H9 (cell line): ENCODE results near the gene FXYD1. TPM values are rescaled to one million over a fixed set of nuclear protein-coding genes. Genes with fewer than 3 reads are reported as not detected.

ENCODE experiments used
- DNase-seq: peaks from one replicate; pipeline ENCODE4 v3.0.0-alpha.2; 2017
- H2AFZ ChIP-seq: one replicate; pipeline ENCODE4 v1.6.1; 2013; ENCODE audit warnings: mild to moderate bottlenecking, low read length, control low read depth, moderate library complexity
- H2AK5ac ChIP-seq: 2 replicates; pipeline ENCODE4 v1.6.1; 2013; ENCODE audit warnings: low read length, control low read depth, mixed read lengths; ENCODE audit not compliant: insufficient read length
- H2BK120ac ChIP-seq: one replicate; pipeline ENCODE4 v1.6.1; 2013; ENCODE audit warnings: low read depth, mild to moderate bottlenecking, low read length, control low read depth, inconsistent platforms; ENCODE audit not compliant: poor library complexity, severe bottlenecking
- H2BK12ac ChIP-seq: 2 replicates; pipeline ENCODE4 v1.6.1; 2013; ENCODE audit warnings: low read length, control low read depth, mixed read lengths, low read depth; ENCODE audit not compliant: insufficient read length
- H2BK15ac ChIP-seq: 2 replicates; pipeline ENCODE4 v1.6.1; 2013; ENCODE audit warnings: low read depth, low read length, control low read depth
- H2BK20ac ChIP-seq: one replicate; pipeline ENCODE4 v1.6.1; 2013; ENCODE audit warnings: low read depth, mild to moderate bottlenecking, low read length, control low read depth, inconsistent platforms; ENCODE audit not compliant: poor library complexity, severe bottlenecking
- H2BK5ac ChIP-seq: 2 replicates; pipeline ENCODE4 v1.6.1; 2013; ENCODE audit warnings: low read length, control low read depth, mixed read lengths; ENCODE audit not compliant: insufficient read length
- H3K14ac ChIP-seq: 2 replicates; pipeline ENCODE4 v1.6.1; 2013; ENCODE audit warnings: low read length, control low read depth; ENCODE audit not compliant: insufficient read depth
- H3K18ac ChIP-seq: 2 replicates; pipeline ENCODE4 v1.6.1; 2013; ENCODE audit warnings: low read depth, mild to moderate bottlenecking, mixed read lengths, low read length, control low read depth; ENCODE audit not compliant: insufficient read length
- H3K23ac ChIP-seq: 2 replicates; pipeline ENCODE4 v1.6.1; 2013; ENCODE audit warnings: low read length, control low read depth, mixed read lengths, low read depth; ENCODE audit not compliant: insufficient read length
- H3K23me2 ChIP-seq: 2 replicates; pipeline ENCODE4 v1.6.1; 2013; ENCODE audit warnings: low read depth, mild to moderate bottlenecking, mixed read lengths, low read length, control low read depth; ENCODE audit not compliant: insufficient read length, poor library complexity, severe bottlenecking
- H3K27ac ChIP-seq: 2 replicates; pipeline ENCODE4 v1.5.1; 2013; ENCODE audit warnings: low read length, control low read depth, mixed read lengths, low read depth; ENCODE audit not compliant: insufficient read length
- H3K27me3 ChIP-seq: 2 replicates; pipeline ENCODE4 v1.6.1; 2013; ENCODE audit warnings: low read length, control low read depth, inconsistent platforms; ENCODE audit not compliant: insufficient read depth
- H3K4ac ChIP-seq: 2 replicates; pipeline ENCODE4 v1.6.1; 2013; ENCODE audit warnings: low read depth, mild to moderate bottlenecking, control low read depth, inconsistent platforms, low read length, moderate library complexity
- H3K4me1 ChIP-seq: 2 replicates; pipeline ENCODE4 v1.6.1; 2013; ENCODE audit warnings: low read length, control low read depth, inconsistent platforms; ENCODE audit not compliant: insufficient read depth
- H3K4me2 ChIP-seq: 2 replicates; pipeline ENCODE4 v1.6.1; 2013; ENCODE audit warnings: low read length, control low read depth, mixed read lengths; ENCODE audit not compliant: insufficient read length, insufficient read depth
- H3K56ac ChIP-seq: 2 replicates; pipeline ENCODE4 v1.6.1; 2013; ENCODE audit warnings: low read depth, mild to moderate bottlenecking, mixed read lengths, low read length, control low read depth; ENCODE audit not compliant: insufficient read length
- H3K79me1 ChIP-seq: 2 replicates; pipeline ENCODE4 v1.6.1; 2013; ENCODE audit warnings: low read depth, mild to moderate bottlenecking, moderate library complexity, low read length, control low read depth, inconsistent platforms; ENCODE audit not compliant: insufficient read depth, poor library complexity, severe bottlenecking
- H3K79me2 ChIP-seq: 2 replicates; pipeline ENCODE4 v1.6.1; 2013; ENCODE audit warnings: low read length, control low read depth, inconsistent platforms; ENCODE audit not compliant: insufficient read depth
- H3K9ac ChIP-seq: 2 replicates; pipeline ENCODE4 v1.6.1; 2013; ENCODE audit warnings: low read length, control low read depth, mixed read lengths; ENCODE audit not compliant: insufficient read length; ENCODE audit errors: extremely low read depth
- H3K9me3 ChIP-seq: one replicate; pipeline ENCODE4 v1.6.1; 2013; ENCODE audit warnings: low read depth, low read length, inconsistent platforms; ENCODE audit not compliant: control insufficient read depth
- H3T11ph ChIP-seq: one replicate; pipeline ENCODE4 v1.6.1; 2013; ENCODE audit warnings: mild to moderate bottlenecking, low read length, control low read depth, inconsistent platforms
- H4K20me1 ChIP-seq: one replicate; pipeline ENCODE4 v1.6.1; 2013; ENCODE audit not compliant: control insufficient read depth, insufficient read length, insufficient read depth
- H4K5ac ChIP-seq: 2 replicates; pipeline ENCODE4 v1.6.1; 2013; ENCODE audit warnings: low read depth, mild to moderate bottlenecking, mixed read lengths, low read length, control low read depth; ENCODE audit not compliant: insufficient read length
- H4K8ac ChIP-seq: replicated peaks from 2 replicates; pipeline ENCODE4 v1.6.1; 2013; ENCODE audit warnings: low read length, control low read depth, mixed read lengths, low read depth; ENCODE audit not compliant: insufficient read length
- H4K91ac ChIP-seq: 2 replicates; pipeline ENCODE4 v1.6.1; 2013; ENCODE audit warnings: low read depth, mild to moderate bottlenecking, moderate library complexity, mixed read lengths, low read length, control low read depth; ENCODE audit not compliant: insufficient read length
- H3K27ac Mint-ChIP-seq, 3 experiments: 2 replicates in 2 of 3; 3 replicates in 1 of 3; pipeline ENCODE4 v1.8.0; 2020 to 2021; ENCODE audit warnings: mixed read lengths in 3 of 3, mild to moderate bottlenecking in 1 of 3, moderate library complexity in 1 of 3
- H3K27me3 Mint-ChIP-seq: 2 replicates; pipeline ENCODE4 v1.8.0; 2021; ENCODE audit warnings: low read depth, mild to moderate bottlenecking, moderate library complexity, mixed read lengths
- H3K36me3 Mint-ChIP-seq, 3 experiments: 2 replicates in 2 of 3; 3 replicates in 1 of 3; pipeline ENCODE4 v1.8.0; 2020 to 2021; ENCODE audit warnings: low read depth in 3 of 3, mixed read lengths in 3 of 3; ENCODE audit not compliant: insufficient read depth in 1 of 3
- H3K4me1 Mint-ChIP-seq, 2 experiments: 2 replicates each; pipeline ENCODE4 v1.8.0; 2020; ENCODE audit warnings: mixed read lengths in 2 of 2
- H3K4me3 Mint-ChIP-seq, 2 experiments: 2 replicates in 1 of 2; 3 replicates in 1 of 2; pipeline ENCODE4 v1.8.0; 2020 to 2021; ENCODE audit warnings: mild to moderate bottlenecking in 2 of 2, mixed read lengths in 2 of 2, moderate library complexity in 1 of 2
- H3K9me3 Mint-ChIP-seq, 2 experiments: 2 replicates in 1 of 2; 3 replicates in 1 of 2; pipeline ENCODE4 v1.8.0; 2020; ENCODE audit warnings: mild to moderate bottlenecking in 2 of 2, mixed read lengths in 2 of 2, moderate library complexity in 1 of 2
- CTCF ChIP-seq: fragments of 200-600 bp; sonication (generic); conservative IDR thresholded peaks from 3 replicates; pipeline ENCODE4 v1.8.0; 2021; ENCODE audit warnings: antibody characterized with exemption, mild to moderate bottlenecking
- WGBS: extraction: QIAGEN DNeasy Blood & Tissue Kit; methylation state at CpG from one replicate; pipeline ENCODE4 v1.1.7; 2013; ENCODE audit warnings: missing lambda C conversion rate, low lambda C conversion rate, mixed read lengths; ENCODE audit not compliant: insufficient read length; ENCODE audit errors: extremely low coverage; 5-methylcytosine and 5-hydroxymethylcytosine counted together
- total RNA-seq: library from RNA; stranded (reverse); gene quantifications from 2 replicates; pipeline ENCODE4 v1.2.1, GENCODE V29; 2021

FXYD1 gene
- total RNA-seq, 1 experiment from 2014 or later = 7.7 TPM

- Histone ChIP-seq H2BK5ac (no peak overlapping the region), H4K91ac (no peak overlapping the region), H3K79me2 (no peaks in the 10 kb centered on the region), H2BK120ac (no peak overlapping the region), H4K5ac (no peak overlapping the region), H2BK20ac (no peak overlapping the region), H4K8ac (no peak overlapping the region), H2BK12ac (no peak overlapping the region), H3K79me1 (no peaks in the 10 kb centered on the region), H3K4me1 (no peaks in the 10 kb centered on the region), H2BK15ac (no peak overlapping the region), H3K23ac (no peak overlapping the region), H3K14ac (no peak overlapping the region), H3K27me3 (no peaks in the 10 kb centered on the region), H4K20me1 (peaks cover 7% of the 10 kb centered on the region), H3T11ph (no peak overlapping the region), H3K4me2 (no peak overlapping the region), H3K18ac (no peak overlapping the region), H3K9me3 (no peaks in the 10 kb centered on the region), H3K9ac (no peak overlapping the region), H2AK5ac (no peak overlapping the region), H3K56ac (no peak overlapping the region), H3K23me2 (no peaks in the 10 kb centered on the region), H2AFZ (no peak overlapping the region), H3K4ac (no peak overlapping the region), H3K27ac (no peak overlapping the region)
- peaks cover 0 to 2% (median 0%) of the 10 kb centered on the region in 3 experiments; a peak in 3 of 7 replicates for H3K36me3 Mint-ChIP-seq
- peaks cover under 1% of the 10 kb centered on the region; the same call in 1 of the 2 replicates for H3K27me3 Mint-ChIP-seq
- H3K27ac Mint-ChIP-seq = no peak overlapping the region
- peaks cover 9 to 18% of the 10 kb centered on the region in 2 experiments for H3K4me1 Mint-ChIP-seq
- H3K4me3 Mint-ChIP-seq = no peak overlapping the region
- no CpG with 5 or more reads among the region's 2 CpGs for WGBS
- no peak for TF ChIP-seq CTCF
- no peak for DNase-seq
- peaks cover 0 to 6% of the 10 kb centered on the region in 2 experiments; a peak in 3 of 5 replicates for H3K9me3 Mint-ChIP-seq
Observed at GRCh38 chr19:35106898-35107541, 31.6 kb upstream of the FXYD1 start.
